K562 (cell line): ENCODE results near the gene TARS3. TPM values are rescaled to one million over a fixed set of nuclear protein-coding genes. Genes with fewer than 3 reads are reported as not detected.

ENCODE experiments used
- CBX5 ChIP-seq: IDR thresholded peaks from 2 replicates; pipeline ENCODE4 v1.6.1; 2014; ENCODE audit warnings: low read depth, borderline replicate concordance
- ERF ChIP-seq: fragments of 450-650 bp; formaldehyde crosslinking; IDR thresholded peaks from 2 replicates; pipeline ENCODE4 v1.4.0; 2020; ENCODE audit warnings: mild to moderate bottlenecking, mixed read lengths
- FOSL1 ChIP-seq: fragments of 200-800 bp; sonication (Bioruptor generic); conservative IDR thresholded peaks from 2 replicates; pipeline ENCODE4 v1.6.1; 2016; ENCODE audit warnings: missing genetic modification characterization, missing compliant biosample characterization
- FOXA1 ChIP-seq: fragments of 450-650 bp; IDR thresholded peaks from 2 replicates; pipeline ENCODE4 v1.6.1; 2016; ENCODE audit warnings: mild to moderate bottlenecking, borderline replicate concordance
- HOXB6 ChIP-seq: fragments of 250-450 bp; sonication (Bioruptor Pico); IDR thresholded peaks from 2 replicates; pipeline ENCODE4 v1.5.1; 2022; ENCODE audit warnings: mild to moderate bottlenecking, borderline replicate concordance
- ID3 ChIP-seq, 2 experiments: fragments of 250-450 bp in 1 of 2; fragments of 450-650 bp in 1 of 2; sonication (Bioruptor Pico) in 1 of 2; IDR thresholded peaks; 2 replicates each; pipeline versions ENCODE4 v1.6.1 to v1.8.0; 2016 to 2021; ENCODE audit warnings: mild to moderate bottlenecking in 2 of 2, moderate library complexity in 2 of 2, missing compliant biosample characterization in 1 of 2, missing genetic modification characterization in 1 of 2
- IRF9 ChIP-seq: fragments of 450-650 bp; IDR thresholded peaks from 2 replicates; pipeline ENCODE4 v1.6.1; 2016; ENCODE audit warnings: missing biosample characterization, missing genetic modification characterization
- POLR2A ChIP-seq: fragments of 450-650 bp; conservative IDR thresholded peaks from 2 replicates; pipeline ENCODE4 v1.6.1; 2016
- PPARD ChIP-seq: fragments of 250-450 bp; sonication (Bioruptor Pico); IDR thresholded peaks from 2 replicates; pipeline ENCODE4 v1.8.0; 2022; ENCODE audit warnings: inconsistent platforms, mild to moderate bottlenecking, moderate library complexity
- RBM39 ChIP-seq: fragments of 200-400 bp; formaldehyde crosslinking; optimal IDR thresholded peaks from 2 replicates; pipeline ENCODE3; 2018; ENCODE audit warnings: low read depth, low read length
- SMAD1 ChIP-seq: fragments of 150-350 bp; IDR thresholded peaks from 2 replicates; pipeline ENCODE4 v1.6.1; 2014; ENCODE audit warnings: low read length, low read depth; ENCODE audit not compliant: partially characterized antibody
- THRAP3 ChIP-seq: fragments of 450-650 bp; IDR thresholded peaks from 2 replicates; pipeline ENCODE4 v1.6.1; 2016; ENCODE audit warnings: mild to moderate bottlenecking, inconsistent platforms, borderline replicate concordance
- ZMIZ1 ChIP-seq, 2 experiments: fragments of 150-350 bp in 1 of 2; IDR thresholded peaks; 2 replicates each; pipeline ENCODE4 v1.6.1; 2012 to 2016; ENCODE audit warnings: low read depth in 2 of 2, low read length in 2 of 2, mild to moderate bottlenecking in 1 of 2, moderate library complexity in 1 of 2
- ZNF407 ChIP-seq: fragments of 450-650 bp; IDR thresholded peaks from 2 replicates; pipeline ENCODE4 v1.6.1; 2016; ENCODE audit warnings: low read depth
- polyA plus RNA-seq, 8 experiments: library from polyadenylated mRNA; depleted of rRNA in 4 of 8; stranded (reverse) in 5 of 8; unstranded in 3 of 8; fragments of >200 nt; fragmentation: Nextera tagmentation in 2 of 8; fragmentation: Illumina TruSeq in 1 of 8; extraction: Ambion mirVana in 2 of 8; extraction: Trizol in 1 of 8; gene quantifications; 2 replicates each; pipeline versions ENCODE4 v1.2.1 to v1.2.3, GENCODE V29; 2011 to 2014; ENCODE audit warnings: inconsistent platforms in 1 of 8, missing spikeins in 1 of 8
- total RNA-seq, 7 experiments: library from RNA; depleted of rRNA in 6 of 7; stranded (reverse); fragments of >200 nt in 6 of 7; fragmentation: Illumina TruSeq in 2 of 7; extraction: Trizol in 2 of 7; gene quantifications; 2 replicates each; pipeline versions ENCODE4 v1.2.1 to v1.2.3, GENCODE V29; 2011 to 2021; ENCODE audit warnings: low replicate concordance in 1 of 7

The TARS3 gene
- total and polyA plus RNA-seq, 9 of the 15 experiments (the other 6 are each of a cell fraction or from before 2014, with no cell fraction given), result 2.1 to 14.7 (median 9.8) TPM

DNA sequence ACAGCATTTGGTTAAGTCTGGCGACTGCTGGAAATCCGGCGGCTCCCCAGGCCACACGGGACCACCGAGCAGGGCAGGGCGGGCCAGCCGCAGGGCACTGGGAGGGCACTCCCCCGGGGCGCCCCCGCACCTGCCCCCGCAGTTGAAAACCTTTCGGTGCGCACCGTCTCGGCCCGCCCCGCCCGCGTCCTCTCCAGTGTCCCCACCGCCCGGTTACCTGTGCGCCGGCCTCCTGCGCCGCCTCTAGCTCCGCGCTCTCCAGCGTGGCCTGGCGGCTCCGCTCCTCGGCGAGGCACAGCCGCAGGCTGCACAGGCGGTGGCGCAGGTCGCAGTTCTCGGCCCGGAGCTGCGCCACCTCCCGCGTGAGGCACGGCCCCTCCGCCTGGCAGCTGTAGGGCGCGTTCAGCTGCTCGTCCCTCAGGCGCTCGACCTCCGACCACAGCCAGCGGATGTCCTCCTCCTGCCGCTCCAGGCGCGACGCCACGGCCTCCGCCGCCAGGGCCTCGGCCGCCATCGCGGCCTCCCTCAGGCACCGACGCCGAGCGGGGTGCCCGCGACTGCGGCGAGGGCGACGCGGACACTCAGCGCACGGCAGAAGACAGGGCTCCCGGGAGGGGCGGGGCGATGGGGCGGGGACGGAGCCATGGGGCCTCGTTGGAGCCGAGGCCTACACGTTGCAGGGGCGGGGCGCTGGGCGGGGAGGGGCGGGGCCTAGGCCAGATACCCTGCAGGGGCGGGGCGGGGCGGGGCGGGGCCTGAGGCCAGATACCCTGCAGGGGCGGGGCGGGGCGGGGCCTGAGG lies at the start of gene TARS3 (continued):
- TF ChIP-seq ZNF407 (no peak), ZMIZ1 (IDR thresholded peaks at IDR 0.05; ENCODE audit: low read depth in 2 of 2, low read length in 2 of 2) (0 out of 4 replicates have a peak, but pooled peaks of 1 of the 2 experiments have one; percentile 35), CBX5 (no peak; the same call in 1 of the 2 replicates), IRF9 (no peak), HOXB6 (CRISPR knock-in tag) (no peak), RBM39 (no peak), SMAD1 (peak; percentile 37), POLR2A (peak; percentile 84), ERF (CRISPR knock-in tag) (no peak), FOXA1 (no peak), THRAP3 (no peak), ID3 (CRISPR knock-in tag; IDR thresholded peaks at IDR 0.05) (no peak), ID3 (tag; IDR thresholded peaks at IDR 0.05) (peak; percentile 78), PPARD (CRISPR knock-in tag) (no peak), FOSL1 (tag) (peak; percentile 20; the same call in 1 of the 2 replicates)
